Smooth muscle cell of the pulmonary artery (primary cell): ENCODE measurements around the gene EMX2. TPM values are rescaled to one million over a fixed set of nuclear protein-coding genes. Genes with fewer than 3 reads are reported as not detected.

Experiments used
- total RNA-seq: library from RNA; depleted of rRNA; stranded (reverse); fragments of >200 nt; gene quantifications from 2 replicates; pipeline ENCODE4 v1.2.3, GENCODE V29; 2014

EMX2 gene
- 0.65 TPM in 1 of 2 replicates, not detected in the other for total RNA-seq

DNA sequence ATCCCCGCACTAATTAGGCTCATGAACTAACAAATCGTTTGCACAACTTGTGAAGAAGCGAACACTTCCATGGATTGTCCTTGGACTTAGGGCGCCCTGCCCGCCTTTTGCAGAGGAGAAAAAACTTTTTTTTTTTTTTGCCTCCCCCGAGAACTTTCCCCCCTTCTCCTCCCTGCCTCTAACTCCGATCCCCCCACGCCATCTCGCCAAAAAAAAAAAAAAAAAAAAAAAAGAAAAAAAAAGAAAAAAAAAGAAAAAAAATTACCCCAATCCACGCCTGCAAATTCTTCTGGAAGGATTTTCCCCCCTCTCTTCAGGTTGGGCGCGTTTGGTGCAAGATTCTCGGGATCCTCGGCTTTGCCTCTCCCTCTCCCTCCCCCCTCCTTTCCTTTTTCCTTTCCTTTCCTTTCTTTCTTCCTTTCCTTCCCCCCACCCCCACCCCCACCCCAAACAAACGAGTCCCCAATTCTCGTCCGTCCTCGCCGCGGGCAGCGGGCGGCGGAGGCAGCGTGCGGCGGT is at the start of gene EMX2:
TSS of gene EMX2 (plus strand) at position 41 of the 519 bp plus-strand sequence. CDS start 522 bp downstream, outside the sequence.

Other genes with a start within 250 kb of the EMX2 start
- gene PDZD8, start 167.3 kb upstream of the EMX2 start, total RNA-seq: 23.7 and 29.1 TPM in 2 replicates